Gastrocnemius medialis (tissue), 4 donors: Measurements from ENCODE around the gene HSPB7.

ENCODE experiments used
- POLR2A ChIP-seq, 2 donors: fragments of 450-650 bp; IDR thresholded peaks; one replicate each; pipeline ENCODE4 v1.6.1; 2017; ENCODE audit warnings: antibody characterized with exemption in 2 of 2, mild to moderate bottlenecking in 2 of 2, moderate library complexity in 2 of 2
- TF ChIP-seq, protein P1 (sequence below), 5 experiments: fragments of 450-650 bp in 3 of 5; fragments of 200-600 bp in 2 of 5; sonication (generic) in 2 of 5; IDR thresholded peaks in 4 of 5; conservative IDR thresholded peaks in 1 of 5; 1 replicate in 4 of 5; 2 replicates in 1 of 5; pipeline ENCODE4 v1.5.1; 2016 to 2019; ENCODE audit warnings: antibody characterized with exemption in 5 of 5, mild to moderate bottlenecking in 3 of 5, moderate library complexity in 3 of 5

DNA sequence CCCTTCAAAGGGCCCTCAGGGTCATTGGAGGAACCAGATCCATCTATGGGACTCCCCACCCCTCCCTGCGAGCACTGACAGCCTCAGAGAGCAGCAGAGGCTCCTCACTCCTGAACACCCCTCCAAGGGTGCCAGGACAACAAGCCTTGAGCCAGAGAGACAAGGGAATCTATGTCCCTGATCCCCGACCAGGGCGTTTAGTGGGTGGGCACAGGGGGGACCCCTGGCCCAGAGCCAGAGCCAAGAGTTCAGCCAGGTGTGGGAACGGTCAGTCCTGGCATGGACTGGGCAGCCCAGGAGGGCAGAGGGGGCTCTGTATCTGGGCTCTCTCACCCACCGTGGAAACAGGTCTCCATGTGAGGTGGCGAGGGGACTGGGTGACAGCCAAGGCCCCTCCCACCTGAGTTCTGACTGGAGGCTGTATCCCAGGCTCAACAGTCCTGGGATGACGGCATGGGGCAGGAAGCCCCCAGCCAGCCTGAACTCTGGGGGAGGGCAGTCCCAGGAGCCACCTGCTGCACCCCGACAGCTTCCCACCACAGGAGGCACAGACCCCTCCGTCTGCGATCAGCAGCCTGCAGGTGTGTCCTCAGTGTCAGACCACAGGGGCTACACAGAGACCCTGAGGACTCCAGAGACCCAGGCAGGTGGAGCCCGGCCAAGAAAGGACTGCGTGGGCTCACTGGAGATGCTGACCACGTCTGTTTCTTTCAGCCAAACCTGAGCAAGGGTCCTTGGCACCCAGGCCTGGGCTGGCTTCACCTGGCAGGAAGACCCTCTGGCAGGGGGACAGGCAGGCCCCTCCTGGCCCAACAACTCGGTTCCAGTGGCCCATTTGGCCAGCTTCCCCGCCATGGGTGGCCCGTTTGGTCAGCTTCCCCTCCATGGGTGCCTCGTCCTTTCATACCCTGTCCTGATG lies 25.0 kb downstream of the HSPB7 start:
- TF ChIP-seq, protein P1, sequence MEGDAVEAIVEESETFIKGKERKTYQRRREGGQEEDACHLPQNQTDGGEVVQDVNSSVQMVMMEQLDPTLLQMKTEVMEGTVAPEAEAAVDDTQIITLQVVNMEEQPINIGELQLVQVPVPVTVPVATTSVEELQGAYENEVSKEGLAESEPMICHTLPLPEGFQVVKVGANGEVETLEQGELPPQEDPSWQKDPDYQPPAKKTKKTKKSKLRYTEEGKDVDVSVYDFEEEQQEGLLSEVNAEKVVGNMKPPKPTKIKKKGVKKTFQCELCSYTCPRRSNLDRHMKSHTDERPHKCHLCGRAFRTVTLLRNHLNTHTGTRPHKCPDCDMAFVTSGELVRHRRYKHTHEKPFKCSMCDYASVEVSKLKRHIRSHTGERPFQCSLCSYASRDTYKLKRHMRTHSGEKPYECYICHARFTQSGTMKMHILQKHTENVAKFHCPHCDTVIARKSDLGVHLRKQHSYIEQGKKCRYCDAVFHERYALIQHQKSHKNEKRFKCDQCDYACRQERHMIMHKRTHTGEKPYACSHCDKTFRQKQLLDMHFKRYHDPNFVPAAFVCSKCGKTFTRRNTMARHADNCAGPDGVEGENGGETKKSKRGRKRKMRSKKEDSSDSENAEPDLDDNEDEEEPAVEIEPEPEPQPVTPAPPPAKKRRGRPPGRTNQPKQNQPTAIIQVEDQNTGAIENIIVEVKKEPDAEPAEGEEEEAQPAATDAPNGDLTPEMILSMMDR (IDR thresholded peaks at IDR 0.05 in 4 of 5, conservative IDR thresholded peaks at IDR 0.05 in 1 of 5) = no peak
- TF ChIP-seq POLR2A (IDR thresholded peaks at IDR 0.05) = no peak
